IPS DF 4.7 (cell line): ENCODE measurements around the gene TKFC.
"Not testable (repeated sequence)": the region's sequence is repeated elsewhere in the genome, so short reads cannot be mapped to it uniquely, and the experiment has no call there.

ENCODE experiments used
- DNase-seq: peaks from one replicate; pipeline ENCODE4 v3.0.0-alpha.2; 2013; ENCODE audit warnings: low spot score; ENCODE audit errors: extremely low read depth

Gene TKFC

GRCh38 chr11:61368646-61369045 lies 35.6 kb downstream of the TKFC start:
- no peak for DNase-seq

- DNase-seq, result no peak
These were observed 36.6 kb downstream of the TKFC start for GRCh38 chr11:61369372-61370348.

- DNase-seq, result no peak
These were observed 37.4 kb downstream of the TKFC start for GRCh38 chr11:61370349-61371005.

- DNase-seq, result no peak
These were observed 39.8 kb downstream of the TKFC start for GRCh38 chr11:61372659-61373420.

- DNase-seq, result no peak
These were observed 42.7 kb downstream of the TKFC start for GRCh38 chr11:61375761-61376108.

- no peak for DNase-seq
These were observed 44.6 kb downstream of the TKFC start for GRCh38 chr11:61377461-61378160.

GRCh38 chr11:61378713-61379313 lies 45.8 kb downstream of the TKFC start:
- DNase-seq, result no peak

GRCh38 chr11:61380884-61381283 lies 47.9 kb downstream of the TKFC start:
- DNase-seq, result no peak

- DNase-seq, result not testable (repeated sequence)
These were observed 50.8 kb downstream of the TKFC start for GRCh38 chr11:61383859-61384258.

- DNase-seq, result no peak
These were observed 51.5 kb downstream of the TKFC start for GRCh38 chr11:61384271-61385242.

GRCh38 chr11:61390161-61390560 lies 57.1 kb downstream of the TKFC start:
- no peak for DNase-seq

GRCh38 chr11:61392981-61393595 lies 60.1 kb downstream of the TKFC start:
- no peak for DNase-seq
